Stimulated activated CD4-positive, alpha-beta T cell treated with anti-CD3 and anti-CD28 coated beads, Interleukin-1b, Interleukin-23, amount 100 ng/mL, for 1 hour (primary cell): Measurements from ENCODE around the gene A4GALT.
"Not testable (repeated sequence)": the region's sequence is repeated elsewhere in the genome, so short reads cannot be mapped to it uniquely, and the experiment has no call there.

Experiments
- DNase-seq, 2 donors: peaks; one replicate each; pipeline ENCODE4 v3.0.0-alpha.2; 2020; ENCODE audit warnings: low read depth in 2 of 2

Gene A4GALT, protein sequence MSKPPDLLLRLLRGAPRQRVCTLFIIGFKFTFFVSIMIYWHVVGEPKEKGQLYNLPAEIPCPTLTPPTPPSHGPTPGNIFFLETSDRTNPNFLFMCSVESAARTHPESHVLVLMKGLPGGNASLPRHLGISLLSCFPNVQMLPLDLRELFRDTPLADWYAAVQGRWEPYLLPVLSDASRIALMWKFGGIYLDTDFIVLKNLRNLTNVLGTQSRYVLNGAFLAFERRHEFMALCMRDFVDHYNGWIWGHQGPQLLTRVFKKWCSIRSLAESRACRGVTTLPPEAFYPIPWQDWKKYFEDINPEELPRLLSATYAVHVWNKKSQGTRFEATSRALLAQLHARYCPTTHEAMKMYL

DNA sequence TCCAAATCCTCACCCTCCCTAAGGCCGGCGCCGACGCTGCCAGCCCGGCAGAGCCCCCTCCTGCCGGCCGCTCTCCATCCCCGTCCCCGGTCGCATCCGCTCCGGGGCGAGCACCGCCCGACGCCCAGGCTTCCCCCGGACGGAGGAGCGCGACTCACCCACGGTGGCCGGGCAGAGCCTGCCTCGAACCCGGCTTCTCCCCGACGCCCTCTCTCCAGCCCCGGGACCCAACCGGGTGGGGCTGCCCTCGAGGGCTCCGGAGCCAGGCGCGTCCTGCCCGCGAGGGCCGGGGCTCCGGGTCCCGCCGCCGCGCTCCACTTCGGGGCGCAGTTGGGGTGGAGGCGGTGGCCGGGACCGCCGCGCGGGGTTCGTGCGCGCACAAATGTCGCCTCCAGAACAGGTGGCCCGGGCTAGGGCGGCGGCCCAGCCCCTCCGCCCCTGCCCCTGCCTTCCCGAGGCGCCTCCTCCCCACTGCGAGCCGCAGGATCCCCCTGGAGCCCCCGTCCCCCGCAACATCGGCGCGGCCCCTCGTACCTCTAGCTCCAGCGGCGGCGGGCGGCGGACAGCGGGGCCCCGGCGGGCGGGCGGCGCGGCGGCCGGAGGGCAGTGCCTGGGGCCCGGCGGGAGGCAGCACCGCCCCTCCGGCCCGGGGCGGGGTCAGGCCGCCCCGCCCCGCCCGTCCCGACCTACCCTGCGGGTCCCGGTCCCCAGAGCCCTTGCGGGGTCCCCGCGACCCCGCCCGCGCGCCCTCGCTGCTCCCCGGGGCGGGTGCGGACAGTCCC is at the start of gene A4GALT:
A4GALT (minus strand) TSS at position 608 of the 782 bp plus-strand sequence. CDS start 26,919 bp downstream, outside the sequence.
- DNase-seq: no peak

DNA sequence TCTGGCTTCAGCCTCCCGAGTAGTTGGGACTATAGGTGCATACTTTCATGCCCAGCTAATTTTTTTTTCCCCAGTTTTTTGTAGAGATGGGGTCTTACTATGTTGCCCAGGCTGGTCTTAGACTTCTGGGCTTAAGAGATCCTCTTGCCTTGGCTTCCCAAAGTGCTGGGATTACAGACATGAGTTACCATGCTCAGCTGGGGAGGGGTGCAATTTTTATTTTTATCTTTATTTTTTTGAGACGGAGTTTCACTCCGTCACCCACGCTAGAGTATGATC is 49.7 kb upstream of the A4GALT start:
- no peak for DNase-seq

DNA sequence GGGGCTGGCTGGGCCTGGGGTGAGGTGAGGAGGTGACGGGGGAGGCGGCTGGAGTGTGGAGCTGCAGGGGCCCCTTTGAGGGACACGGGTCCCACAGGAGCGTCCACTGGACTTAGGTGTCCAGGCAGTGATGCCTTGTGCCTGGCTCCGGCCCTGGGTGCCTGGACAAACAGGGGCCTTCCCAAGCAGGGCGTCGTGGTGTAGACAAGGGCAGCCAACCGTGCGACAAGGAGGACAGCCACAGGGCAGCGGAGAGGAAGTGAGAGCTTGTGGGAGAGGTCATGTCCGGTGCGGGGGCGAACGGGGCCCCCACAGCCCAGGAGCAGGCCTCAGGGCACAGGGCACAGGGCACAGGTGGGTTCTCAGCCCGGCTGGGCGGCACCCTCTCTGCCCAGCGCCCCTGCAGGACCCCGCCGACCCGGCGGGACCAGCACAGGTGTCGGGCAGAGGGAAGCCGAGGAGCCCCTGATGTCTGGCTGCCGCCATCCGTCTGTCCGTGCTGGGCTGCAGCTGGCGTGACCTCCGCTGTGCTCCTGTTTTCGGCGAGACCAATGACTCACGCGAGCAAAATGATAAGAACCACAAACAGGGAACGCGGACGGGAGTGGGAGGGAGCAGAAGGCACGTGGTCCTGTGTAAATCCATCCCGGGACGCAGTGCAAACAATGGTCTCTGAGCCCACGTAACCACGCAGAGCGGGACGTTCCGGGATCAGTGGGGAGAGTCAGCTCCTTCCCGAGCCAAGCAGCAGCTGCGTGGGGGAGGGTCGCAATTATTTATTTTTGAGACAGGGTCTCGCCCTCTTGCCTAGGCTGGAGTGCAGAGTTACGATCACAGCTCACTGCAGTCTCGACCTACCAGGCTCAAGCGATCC is 49.1 kb upstream of the A4GALT start:
- no peak for DNase-seq

DNA sequence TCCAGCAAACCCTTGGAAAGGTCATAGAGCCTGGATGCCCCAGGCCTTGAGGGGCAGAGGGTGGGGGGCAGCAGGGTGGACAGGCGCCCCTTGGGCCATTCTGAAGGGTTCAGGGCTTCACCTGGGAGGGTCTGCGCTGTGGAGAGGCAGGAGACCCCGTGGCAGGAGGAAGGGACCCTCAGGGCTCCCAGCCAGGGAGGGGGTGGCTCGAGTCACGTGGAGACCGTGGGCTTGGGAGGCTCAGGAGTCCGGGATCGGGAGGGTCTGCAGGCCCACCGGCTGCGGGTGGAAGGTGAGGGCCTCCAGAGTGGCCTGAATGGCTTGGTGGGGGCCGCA is 48.5 kb upstream of the A4GALT start:
- no peak for DNase-seq

DNA sequence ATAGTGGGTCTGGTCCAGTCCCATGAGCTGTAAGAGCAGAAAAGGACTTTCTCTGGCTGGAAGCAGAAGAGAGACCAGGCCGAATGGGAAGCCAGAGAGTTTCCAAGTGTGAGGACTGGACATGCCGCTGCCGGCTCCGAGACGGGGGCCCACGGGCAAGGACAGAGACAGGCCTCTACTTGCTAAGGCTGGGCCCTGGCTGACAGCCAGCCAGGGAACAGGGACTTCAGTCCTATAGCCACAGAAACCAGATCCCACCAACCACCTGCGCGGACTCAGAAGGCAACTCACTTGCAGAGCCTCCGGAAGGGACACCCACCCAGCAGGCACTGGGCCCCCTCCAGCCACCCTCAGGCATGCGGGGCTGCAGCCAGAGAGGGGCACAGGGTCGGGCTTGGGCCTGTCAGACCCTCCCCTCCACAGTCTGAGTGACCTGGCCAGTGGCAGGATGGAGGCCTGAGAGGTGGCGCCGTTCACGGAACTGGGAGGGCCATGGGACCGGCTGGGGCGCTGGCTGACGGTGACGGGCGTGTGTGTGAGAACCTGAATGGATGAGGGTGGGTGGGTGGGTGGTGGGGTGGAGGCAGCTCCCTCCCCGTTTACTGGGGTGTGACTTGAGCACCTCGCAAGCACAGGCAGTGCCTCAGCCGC is 47.8 kb upstream of the A4GALT start:
- DNase-seq: no peak

DNA sequence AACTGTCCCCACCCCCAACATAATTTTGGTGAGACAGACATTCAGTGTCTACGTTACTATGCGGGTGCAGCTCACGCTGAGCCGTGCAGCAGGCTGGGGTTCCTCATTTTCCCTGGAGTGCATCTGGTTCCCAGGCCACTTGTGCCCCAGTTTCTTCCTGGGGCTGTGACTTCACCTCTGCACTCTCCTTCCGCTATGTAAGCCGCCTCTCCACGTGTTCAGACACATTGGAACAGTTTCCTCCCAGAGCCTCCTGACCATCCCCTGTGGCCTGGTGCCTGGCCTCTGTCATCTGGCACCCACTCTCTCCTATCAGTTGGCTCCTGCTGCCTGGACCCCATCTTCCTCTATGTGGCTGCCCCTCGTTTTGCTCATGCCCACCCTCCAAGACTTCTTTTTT is 46.2 kb upstream of the A4GALT start:
- DNase-seq: no peak

DNA sequence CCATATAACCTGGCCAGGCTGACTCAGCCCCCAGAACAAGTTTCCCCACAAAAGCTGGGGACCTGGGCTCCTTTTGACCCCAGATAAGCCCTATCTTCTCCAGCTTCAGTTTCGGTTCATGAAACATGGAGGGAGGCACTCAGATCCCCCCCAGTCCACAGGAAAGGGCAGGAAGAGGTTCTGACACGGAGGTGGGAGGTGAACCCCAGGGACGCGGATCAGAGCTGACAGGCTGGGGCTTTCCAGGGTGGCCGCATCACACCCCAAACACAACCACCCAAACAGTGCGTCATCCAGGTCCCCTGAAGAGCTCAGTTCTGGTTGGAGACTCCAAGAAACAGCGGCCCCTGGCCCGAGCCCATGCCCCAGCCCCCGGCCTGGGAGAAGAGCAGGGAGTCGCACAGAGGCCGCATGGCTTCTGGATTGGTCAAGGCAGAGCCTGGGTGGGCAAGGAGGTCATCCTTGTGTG is 44.3 kb upstream of the A4GALT start:
- no peak for DNase-seq

DNA sequence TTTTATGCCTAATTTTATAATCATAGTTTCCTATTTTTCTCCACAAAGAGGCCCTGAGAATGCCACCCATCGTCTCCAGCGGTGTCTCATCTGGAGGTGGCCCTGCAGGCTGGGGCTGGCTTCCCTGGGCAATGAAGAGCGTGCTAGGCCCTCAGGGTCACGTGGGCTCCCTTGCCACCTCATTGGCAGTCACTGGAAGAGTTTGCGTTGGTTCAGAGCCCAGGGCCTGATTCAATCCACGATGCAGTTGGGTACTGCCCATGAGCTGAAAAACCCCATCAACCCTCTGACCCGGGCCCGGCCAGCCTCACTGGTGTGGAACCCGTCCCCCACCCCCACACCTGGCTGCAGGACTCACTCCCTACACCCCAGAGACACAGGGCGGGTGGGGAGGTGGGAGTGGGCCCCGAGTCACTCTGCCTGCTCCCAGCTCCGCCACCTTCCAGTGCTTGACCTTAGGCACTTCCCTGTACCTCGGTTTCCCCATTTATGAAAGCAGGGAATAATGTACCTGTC is 43.4 kb upstream of the A4GALT start:
- no peak for DNase-seq

DNA sequence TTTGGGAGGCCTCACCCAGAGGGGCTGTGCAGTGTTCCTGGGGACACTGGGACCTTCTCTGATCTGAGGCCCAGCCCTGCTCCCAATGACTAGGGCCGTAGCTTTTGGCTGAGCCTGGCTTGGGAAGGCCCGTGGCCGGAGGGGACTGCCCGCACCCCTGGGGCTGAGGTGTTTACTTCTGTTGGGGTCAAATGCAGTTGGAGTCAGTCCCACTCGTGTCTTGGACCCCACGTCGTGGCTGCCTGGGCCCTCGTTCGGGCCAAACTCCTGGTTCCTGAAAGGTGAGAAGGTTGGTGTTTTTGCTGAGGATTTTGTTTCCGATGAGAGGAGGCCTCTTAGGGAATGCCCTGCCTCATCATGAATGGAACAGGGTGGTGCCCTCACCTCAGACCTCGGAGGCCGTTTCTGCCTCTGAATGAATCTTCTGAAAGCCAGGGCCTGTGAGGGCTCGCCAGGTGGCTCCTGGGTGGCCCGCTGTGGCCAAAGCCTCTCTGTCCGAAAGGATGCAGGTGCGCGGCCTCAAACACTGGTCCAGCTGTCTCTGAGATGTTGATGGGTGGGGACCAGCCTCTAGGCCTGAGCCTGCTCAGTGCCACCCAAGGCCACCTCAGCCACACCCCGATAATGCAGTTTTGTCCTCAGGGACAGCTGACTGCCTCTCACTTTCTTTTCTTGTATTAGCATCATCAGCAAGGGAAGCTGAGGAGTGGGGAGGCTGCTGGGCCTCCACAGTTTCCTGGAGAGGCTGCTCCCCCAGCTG is 40.3 kb upstream of the A4GALT start:
- no peak for DNase-seq

DNA sequence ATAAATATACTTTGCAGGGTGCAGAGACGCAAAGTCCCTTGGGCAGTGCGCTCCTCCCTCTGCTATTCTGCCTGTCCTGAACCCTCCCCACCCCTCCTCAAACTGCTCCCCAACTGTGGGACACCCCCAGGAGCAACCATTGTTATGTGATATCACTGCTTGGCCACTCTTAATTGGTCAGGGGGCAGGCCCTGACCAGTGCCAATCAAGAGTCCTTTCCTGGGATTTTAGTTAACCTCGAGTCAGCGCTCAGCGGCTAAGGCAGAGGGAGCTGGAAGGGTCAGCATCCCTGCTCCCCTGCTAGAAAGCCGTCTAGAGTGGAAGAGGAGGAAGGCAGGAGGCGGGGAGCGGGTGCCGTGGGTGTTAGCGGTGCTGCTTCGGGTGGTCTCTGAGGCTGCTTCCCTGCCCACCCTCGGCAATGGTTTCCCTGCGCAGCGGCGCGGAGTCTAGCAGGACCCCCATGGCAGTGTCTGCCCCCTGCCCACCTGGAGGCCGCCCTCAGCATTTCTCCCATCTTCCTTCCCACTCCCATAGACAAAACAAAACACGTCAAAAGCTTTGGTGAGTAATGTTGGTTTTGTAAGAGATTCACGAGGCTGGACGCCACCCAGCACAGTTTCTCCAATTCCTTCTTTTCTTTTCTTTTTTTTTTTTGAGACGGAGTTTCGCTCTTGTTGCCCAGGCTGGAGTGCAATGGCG is 38.4 kb upstream of the A4GALT start:
- no peak for DNase-seq

DNA sequence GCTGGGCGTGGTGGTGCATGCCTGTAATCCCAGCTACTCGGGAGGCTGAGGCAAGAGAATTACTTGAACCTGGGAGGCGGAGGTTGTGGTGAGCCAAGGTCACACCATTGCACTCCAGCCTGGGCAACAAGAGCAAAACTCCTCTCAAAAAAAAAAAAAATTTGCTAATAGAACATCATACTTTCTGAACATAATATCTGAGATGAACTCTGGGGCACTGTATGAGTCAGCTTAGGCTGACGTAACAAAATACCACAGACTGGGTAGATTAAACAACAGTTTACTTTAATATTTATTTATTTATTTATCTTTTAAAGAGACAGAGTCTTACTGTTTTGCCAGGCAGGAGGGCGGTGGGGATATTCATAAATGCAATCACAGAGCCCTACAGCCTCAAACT is 34.9 kb upstream of the A4GALT start:
- DNase-seq: not testable (repeated sequence)

DNA sequence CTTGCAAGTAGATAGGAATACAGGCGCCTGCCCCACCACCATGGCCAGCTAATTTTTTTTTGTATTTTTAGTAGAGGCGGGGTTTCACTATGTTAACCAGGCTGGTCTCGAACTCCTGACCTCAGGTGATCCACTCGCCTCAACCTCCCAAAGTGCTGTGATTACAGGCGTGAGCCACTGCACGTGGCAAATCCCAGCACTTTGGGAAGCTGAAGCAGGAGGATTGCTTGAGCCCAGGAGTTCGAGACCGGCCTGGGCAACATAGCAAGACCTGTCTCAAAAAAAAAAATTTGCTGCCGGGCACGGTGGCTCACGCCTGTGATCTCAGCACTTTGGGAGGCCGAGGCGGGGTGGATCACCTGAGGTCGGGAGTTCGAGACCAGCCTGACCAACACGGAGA is 34.5 kb upstream of the A4GALT start:
- DNase-seq: not testable (repeated sequence)

DNA sequence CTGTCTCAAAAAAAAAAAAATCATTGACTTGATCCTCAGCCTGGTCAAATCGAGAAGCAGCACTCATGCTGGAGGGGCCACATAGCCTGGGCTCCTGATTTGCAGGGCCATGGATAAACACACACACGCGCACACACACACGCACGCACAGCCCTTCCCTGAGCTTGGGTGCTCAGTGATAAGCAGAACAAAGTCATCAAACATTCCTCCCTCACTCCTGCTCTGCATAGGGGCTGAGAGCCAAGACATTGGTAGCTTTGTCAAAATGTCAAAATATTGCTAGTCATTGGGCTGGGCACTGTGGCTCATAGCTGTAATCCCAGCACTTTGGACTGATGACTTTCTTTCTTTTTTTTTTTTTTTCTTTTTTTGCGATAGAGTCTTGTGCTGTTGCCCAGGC is 34.0 kb upstream of the A4GALT start:
- DNase-seq: no peak

DNA sequence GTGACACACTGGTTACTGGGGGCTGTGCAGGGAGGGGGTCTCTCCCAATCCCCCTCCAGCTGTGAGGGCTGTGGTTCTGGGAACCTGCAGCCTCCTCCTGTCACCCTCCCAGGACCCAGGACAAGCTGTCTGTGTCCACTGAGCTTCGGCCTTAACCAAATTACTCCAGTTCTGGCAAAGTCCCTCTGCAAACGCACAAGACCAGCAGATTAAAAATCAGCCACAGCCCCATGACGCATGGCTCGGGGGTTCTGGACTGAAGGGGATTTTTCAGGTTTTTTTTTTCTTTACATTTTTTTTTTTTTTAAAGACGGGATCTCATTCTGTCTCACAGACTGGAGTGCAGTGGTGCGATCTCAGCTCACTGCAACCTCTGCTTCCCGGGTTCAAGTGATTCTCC is 32.2 kb upstream of the A4GALT start:
- no peak for DNase-seq

DNA sequence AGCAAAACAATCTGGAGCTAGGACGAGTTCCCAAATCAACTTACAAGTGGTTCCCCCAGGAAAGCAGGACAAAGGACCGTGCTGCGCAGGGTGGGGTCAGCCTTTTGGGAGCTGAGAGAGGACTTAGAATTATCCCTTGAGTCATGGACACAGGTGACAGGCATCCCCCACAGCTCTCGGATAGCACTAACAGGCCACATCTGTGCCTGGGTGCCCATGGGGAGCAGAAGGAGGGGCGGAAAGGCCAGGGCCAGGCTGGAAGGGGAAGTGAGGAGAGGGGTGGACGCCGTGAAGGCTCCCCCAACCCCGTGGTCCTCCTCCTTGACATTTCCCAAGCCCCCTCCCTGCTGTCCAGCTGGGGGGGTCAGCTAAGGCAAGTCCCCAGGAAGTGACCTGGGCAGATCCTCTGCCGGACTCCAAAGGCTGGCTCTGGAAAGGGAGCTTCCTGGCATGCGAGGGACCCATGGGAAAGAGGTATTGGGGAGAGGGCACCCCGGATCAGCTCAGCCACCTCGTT is 31.6 kb upstream of the A4GALT start:
- no peak for DNase-seq

DNA sequence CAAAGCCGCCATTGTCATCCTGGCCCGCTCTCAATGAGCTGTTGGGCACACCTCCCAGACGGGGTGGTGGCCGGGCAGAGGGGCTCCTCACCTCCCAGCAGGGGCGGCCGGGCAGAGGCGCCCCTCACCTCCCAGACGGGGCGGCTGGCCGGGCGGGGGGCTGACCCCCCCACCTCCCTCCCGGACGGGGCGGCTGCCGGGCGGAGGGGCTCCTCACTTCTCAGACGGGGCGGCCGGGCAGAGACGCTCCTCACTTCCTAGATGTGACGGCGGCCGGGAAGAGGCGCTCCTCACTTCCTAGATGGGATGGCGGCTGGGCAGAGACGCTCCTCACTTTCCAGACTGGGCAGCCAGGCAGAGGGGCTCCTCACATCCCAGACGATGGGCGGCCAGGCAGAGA is 29.8 kb upstream of the A4GALT start:
- not testable (repeated sequence) for DNase-seq

DNA sequence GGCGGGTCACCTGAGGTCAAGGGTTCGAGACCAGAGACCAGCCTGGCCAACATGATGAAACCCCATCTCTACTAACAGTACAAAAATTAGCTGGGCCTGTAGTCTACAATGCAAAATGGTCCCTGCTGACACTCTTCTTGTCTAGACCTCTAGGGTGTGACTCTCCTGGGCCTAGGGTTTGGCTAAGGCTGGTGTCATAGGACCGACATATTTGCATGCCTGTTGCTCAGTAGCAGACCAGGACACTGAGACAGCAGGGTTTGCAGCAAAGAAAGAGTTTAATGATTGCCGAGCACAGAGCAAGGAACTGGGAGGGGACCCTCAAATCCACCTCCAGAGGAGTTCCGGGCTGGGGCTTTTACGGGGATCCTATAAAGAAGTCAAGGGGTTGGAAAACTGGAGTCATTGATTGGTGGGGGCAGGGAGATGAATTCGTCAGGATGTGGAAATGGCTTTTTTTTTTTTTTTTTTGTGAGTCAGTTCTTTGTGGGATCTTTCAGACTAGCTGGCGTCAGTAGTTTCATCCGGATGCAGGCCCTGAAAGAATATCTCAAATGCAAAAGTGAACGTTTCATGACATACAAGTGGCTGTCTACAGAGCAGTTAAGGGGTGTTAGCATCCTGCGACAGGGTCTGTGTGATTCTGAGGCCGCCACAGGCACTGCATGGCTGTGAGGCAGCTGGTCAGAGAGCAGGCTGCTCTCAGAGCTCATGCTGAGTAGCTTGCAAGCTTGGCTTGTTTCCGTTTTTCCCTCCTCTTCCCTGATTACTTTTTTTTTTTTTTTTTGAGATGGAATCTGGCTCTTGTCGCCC is 27.2 kb upstream of the A4GALT start:
- DNase-seq: no peak

DNA sequence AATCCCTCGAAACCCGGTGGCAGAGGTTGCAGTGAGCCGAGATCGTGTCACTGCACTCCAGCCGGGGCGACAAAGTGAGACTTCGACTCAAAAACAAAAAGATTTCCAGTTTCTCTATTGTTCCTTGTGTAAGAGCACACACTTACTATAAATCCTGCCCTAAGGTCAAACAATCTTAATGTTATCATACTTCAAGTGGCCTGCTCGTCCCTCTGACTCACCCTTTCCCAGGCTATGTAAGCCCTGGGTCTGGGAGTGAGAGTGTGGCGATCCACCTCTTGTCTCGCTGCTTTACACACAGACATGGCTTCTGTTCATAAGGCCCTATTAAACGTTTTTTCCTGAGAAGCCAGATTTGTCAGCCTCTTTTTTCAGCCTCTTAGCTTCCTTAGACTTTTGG is 24.4 kb upstream of the A4GALT start:
- no peak for DNase-seq

DNA sequence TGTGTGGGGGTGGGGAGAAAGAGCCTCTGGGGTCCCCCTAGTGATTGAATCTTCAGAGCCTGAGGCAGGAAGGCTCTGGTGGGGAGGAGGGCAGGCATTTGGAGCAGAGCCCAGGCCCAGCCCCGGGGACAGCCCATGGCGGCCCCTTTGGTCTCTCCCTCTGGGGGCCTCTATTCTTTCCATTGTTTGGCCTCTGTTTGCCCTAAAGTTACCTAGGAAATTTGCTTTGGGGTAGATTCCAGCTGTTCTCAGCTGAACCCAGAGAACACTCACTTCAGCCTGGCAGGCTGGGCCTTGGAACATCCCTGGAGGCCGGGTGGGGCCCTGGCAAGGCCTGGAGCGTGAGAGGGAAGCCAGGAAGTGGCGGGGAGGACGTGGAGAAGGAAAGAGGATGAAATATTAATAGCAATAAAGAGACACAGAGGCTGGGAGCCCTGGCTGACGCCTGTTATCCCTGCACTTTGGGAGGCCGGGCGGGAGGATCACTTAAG is 22.9 kb upstream of the A4GALT start:
- DNase-seq: no peak
